ENCODE data around the gene NEDD4L.
"Not testable (repeated sequence)": the region's sequence is repeated elsewhere in the genome, so short reads cannot be mapped to it uniquely, and the experiment has no call there.

NEDD4L gene

DNA sequence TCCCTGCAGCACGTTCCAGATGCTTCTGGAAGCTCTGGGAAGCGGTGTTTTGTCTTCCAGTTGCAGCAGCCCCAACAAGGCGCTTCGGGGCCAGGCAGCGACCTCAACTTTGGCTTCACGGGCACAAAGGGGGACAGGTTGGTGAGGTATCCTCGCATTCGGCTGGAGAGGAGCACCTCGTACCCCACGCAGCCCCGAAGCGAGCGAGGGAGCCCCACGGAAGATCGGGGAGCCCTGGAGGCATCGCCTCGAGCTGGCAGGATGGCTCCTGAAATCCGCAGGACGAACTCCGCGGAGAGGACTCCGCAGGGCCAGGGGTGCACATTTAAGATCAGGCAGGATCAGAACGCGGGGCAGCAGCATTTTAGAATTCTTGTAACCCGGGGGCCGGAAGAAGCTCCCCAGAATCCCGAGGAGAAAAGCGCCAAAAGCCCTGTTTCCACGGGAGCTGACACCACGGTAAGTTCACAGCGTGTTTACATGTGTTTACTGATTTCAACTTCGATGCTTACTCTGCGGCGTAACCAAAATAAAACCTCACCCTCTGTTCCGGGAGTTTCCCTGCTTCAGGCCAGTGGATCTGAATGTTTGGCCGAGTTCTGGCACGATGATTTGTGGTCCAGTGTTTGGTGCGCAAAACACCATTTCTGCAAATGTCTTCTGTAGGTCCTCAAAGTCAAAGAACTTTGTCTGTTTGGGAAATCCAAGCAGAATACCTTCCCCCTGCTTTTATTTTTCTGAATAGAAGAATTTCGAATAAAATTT, 212.5 kb downstream of the NEDD4L start:
- intact Hi-C loops (cut with DNase I), result no loop called here
- DNase-seq, result no peak

DNA sequence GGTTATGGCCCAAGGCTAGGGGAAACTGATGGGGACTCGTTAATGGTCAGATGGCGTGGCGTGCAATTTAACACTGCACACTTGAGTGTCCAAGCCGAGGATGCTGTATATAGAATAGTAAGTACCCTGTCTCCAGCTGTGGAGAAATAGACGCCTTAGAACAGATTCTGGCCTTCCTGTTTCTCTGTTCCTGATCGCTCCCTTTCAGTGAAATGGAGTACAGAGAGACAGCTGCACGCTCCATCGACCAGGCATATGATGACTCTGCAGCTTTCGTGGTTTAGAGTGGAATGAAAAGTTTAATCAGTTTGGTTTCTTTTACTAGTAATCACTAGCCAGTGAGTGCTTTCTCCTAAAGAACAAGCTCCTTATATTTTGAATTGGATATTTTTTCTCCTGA, 213.4 kb downstream of the NEDD4L start:
- intact Hi-C loops (cut with DNase I), result no loop called here
- DNase-seq, result peak in 1 of 42 donors; percentile 22

DNA sequence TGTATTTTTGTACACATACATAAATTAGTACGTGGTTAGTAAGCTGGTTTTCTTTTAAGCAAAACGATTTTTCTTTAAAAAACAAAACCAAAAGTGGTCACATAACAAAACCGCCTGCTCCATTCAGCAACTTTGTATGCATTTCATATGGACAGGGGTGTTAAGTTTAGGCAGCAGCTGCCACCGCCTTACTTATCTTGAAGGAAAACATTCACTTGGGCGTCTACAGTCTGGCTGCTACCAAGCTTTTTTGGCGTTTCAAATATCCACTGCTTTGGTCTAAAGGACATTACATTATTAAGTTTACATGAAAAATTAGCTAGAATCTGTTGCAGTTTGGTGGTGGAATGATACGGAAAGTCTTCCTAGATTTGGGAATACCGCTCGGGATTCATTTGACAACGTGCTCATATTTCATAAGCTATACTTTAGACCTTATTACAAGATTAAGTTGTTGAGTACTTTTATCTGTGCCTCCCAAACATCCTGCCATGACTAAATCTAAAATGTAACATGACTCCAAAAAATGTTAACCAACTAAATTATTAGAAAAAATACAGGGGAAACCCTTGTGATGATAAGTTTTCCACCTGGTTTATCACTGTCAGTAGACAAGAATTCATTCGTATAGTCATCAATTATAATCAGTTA, 214.8 kb downstream of the NEDD4L start:
- intact Hi-C loops (cut with DNase I), result no loop called here
- DNase-seq, result no peak

DNA sequence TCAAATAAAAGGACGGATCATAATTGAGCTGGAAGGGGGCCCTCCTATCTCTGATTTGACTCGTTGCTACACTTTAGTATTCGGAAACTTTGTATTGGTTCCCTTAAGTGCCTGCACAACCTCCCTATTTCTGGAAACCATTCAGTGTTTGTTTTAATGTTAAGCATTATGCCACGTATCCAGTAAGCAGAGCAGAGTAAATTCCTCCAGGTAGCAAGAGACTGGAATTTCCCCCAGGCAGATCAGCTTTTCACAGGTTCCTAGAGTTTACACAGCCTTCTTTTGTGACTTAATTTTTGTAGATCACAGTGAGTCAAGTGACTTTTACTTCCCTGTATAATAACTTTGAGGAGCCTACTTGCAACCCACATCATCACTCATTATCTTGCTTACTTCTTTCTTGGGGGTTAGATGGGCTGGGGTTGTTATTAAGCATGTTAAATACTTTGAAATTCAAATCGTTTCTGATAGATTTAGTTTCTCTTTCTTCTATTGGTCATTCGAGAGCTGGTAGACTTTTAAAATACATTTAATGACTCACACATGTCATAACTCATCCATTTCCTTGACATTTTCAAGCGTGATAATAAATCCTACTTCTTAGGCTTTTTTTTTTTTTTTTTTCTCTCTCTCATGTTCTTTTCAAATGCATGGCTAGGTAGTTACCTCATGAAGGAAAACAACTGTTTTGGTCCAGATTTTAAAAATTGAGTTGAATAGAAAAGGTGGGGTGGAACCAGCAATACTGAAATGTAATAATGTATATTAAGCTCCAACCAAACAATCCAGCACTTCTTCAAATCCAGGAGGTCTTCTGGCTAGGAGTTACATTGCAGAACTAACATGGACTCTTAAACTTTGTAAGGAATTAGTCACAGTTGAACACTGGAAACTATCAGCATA, 219.3 kb downstream of the NEDD4L start:
- no peak for DNase-seq
- intact Hi-C loops (cut with DNase I), result no loop called here

DNA sequence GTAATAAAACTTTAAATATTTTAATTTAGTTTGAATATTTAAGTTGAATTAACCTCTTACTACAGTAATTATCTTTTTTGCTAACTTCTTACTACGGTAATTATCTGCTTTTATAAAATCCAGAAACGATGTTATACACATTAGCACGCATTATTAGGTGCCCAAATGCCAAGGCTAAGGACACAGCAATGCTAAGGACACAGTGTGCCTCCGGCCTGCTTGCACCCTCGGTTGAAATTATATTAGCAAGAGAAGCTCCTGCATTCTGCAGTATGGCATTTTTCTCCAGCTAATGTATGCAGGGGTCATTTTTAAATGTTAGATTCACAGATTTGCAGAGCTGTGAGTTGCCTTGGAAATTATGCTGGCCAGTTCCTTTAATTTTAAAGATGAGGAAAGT, 220.0 kb downstream of the NEDD4L start:
- DNase-seq, result no peak
- intact Hi-C loops (cut with DNase I), result no loop called here

DNA sequence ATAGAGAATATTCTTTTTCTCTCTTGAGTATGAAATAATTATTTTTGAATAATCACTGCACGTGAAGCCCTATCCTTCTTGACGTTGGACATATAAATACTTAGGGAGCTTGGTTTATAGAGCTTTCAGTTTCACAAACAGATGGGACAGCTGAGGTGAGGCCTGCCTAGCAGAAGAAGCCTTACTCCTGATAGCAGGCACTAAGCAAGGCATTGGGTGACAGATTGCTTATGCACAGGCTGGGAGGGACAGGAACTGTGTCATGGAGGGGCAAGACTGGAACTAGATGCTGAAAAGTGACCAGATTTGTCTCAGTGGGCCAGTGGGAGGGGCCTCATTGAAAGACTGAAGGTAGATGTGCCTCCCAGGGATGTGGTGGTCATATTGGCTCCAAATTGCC, 220.8 kb downstream of the NEDD4L start:
- no peak for DNase-seq
- intact Hi-C loops (cut with DNase I), result no loop called here

DNA sequence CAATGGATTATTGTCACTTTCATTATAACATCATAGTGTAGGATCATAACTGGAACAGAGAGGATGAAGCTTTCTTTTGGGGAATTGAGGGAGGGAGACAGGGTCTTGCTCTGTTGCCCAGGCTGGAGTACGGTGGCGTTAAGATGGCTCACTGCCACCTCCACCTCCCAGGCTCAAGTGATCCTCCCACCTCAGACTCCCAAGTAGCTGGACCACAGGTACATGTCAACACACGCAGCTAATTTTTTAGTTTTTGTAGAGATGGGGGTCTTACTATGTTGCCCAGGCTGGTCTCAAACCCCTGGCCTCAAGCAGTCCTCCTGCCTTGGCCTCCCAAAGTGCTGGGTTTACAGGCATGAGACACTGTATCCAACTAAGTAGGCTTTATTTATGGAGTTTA, 221.5 kb downstream of the NEDD4L start:
- intact Hi-C loops (cut with DNase I); DNase-seq: not testable (repeated sequence)

DNA sequence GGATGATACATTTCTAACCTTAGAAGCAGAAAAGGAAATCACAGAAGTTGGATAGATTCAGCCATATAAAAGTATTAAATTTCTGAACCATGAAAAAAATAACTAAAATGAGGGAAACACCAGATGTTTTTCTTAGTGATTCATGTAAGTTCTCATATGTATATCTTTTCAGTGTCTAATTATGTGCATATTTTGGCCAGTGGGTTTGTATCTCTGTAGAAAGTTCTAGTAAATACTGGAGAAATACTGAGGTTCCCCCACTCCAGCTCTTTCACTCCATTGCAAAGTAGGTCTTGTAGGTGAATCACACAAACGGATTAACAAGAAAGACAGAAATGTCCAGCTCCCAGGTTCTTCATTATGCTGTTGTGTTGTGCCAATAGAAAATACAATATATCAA, 222.3 kb downstream of the NEDD4L start:
- DNase-seq, result no peak
- intact Hi-C loops (cut with DNase I), result no loop called here

DNA sequence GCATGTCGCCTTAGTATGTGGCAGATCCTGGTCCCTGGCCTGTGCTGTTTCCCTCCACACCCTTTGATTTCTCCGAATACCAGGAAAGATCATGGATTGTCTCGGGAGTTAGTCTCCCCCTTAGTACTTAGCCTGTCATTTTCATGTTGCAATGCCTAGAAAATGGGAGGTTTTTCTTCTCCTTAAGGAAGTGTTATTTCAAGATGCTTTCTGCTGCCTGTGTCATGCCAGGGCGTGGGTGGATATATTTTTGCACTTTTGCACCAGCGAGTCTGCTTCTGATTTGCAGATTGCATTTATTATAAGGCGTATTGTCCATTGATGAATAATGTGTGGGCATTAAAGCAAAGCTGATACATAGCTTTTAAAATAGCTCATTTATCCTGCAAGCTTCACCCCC, 223.5 kb downstream of the NEDD4L start:
- intact Hi-C loops (cut with DNase I), result no loop called here
- peak in 40 of 42 donors; percentile 39 to 88 (median 66) for DNase-seq

DNA sequence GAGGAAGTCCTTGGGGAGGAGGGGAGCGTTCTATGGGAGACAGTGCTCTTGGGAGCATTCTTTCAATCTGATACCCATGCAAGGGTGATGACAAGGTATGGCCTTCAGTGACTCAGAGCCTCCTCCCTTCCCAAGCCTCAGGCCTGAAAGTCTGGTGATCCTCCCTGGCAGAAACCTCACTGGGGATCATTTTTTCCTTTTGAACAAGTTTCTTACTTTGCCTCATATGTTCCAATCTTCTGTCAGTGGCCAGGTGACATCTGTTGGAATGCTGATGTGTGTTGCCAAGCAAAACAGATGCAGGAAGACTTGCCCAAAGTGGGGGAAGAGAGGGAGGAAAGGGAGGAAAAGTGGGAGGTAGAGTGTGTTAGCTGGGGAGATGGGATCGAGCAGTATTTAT, 224.8 kb downstream of the NEDD4L start:
- intact Hi-C loops (cut with DNase I), result no loop called here
- peak in 1 of 42 donors; percentile 22 for DNase-seq

DNA sequence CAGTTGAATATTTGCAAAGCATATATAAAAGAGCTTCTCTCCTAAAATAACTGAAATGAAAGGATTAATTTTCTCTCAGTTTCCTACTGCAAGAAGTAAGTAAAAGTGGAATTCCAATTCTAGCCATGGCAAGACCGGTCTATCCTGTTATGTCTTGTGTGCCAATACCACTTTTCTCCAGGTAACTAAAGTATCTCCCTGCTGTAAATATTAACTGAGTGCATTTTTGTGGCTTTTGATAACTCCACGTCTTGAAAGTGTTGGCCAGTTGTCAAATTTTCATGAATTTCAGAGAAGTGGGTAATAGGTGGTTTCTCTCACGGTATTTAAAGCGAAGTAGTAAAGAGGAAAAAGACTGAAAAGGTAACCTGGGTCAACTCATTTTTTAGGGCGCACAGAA, 225.9 kb downstream of the NEDD4L start:
- intact Hi-C loops (cut with DNase I), result no loop called here
- no peak for DNase-seq

DNA sequence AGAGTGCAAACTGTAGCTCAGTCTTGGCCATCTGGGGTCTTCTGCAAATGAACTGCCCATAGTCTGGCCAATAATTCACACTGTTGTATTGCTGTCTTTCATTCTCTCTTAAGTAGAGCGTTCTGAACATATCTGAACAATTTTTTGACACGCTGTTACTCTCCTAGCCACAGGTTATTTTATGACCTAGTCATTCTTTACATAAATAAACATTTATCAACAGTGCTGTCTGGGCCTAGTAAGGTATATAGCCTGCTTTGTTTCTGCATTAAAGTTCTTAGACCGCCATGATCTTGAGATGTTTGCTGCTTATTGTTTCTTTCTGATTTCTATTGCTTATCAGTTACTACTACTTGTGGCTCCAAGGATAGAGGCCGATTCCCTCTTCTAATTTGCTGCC, 226.4 kb downstream of the NEDD4L start:
- intact Hi-C loops (cut with DNase I), result no loop called here
- no peak for DNase-seq

DNA sequence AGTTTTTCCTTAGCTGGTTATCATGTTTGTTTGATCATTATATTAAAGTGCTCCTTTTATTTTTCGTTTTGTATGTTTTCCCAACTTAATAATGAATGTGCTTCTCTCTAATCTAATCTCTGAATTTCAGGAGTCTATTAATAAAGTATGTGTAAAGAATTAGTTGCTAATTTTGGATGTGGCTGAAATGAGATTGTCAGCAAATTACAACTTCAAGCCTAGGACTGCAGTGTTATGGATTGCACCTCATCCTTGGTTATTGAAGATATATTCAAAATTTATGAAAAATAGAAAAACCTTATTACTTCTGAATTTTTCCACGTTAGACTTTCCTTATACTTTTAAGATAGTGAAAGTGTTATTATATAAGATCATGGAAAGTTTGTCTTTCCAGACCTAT, 227.7 kb downstream of the NEDD4L start:
- no peak for DNase-seq
- intact Hi-C loops (cut with DNase I), result no loop called here

DNA sequence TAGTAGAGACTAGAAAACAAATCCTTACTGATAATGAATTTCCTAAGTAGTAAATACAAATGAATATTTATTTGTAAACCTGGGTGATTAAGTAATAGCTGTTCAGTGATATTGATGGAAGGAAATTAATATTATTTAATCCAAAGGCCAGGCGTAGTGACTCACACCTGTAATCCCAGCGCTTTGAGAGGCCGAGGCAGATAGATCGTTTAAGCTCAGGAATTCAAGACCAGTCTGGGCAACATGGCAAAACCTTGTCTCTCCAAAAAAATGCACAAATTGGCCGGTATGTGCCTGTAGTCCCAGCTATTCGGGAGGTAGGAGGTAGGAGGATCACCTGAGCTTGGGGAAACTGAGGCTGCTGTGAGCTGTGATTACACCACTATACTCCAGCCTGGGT, 228.2 kb downstream of the NEDD4L start:
- intact Hi-C loops (cut with DNase I), result no loop called here
- DNase-seq, result peak in 1 of 42 donors; percentile 17

DNA sequence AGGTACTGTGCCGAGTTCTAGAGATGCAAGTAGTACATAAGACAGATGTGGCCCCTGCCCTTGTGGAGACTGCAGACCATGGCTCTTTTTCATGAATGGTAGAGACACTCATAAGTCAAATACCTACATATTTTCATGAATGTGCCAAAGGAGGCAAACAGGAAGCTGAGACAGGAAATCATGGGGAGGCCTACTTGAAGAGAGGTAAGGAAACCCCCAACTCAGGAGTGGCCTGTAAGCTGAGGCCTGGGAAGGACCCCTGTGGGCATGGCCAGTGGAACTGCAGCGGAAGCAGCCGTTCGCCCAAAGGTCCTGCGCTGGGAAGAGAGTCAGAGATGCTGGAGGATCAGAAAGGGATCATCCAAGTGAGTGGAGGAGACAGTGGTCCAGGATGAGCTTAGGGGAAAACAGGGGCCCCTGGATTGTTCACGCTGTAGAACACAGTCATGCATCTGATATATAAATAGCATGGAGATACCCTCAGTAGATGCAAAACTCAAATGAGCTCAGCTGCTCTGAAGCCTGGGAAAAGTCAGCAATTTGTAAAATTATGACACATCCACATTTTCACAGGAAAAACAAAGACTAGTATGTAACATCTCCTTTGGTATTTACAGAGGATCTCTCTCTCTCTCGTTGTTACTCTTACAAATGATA, 228.9 kb downstream of the NEDD4L start:
- intact Hi-C loops (cut with DNase I), result no loop called here
- DNase-seq, result peak in 1 of 42 donors; percentile 28

DNA sequence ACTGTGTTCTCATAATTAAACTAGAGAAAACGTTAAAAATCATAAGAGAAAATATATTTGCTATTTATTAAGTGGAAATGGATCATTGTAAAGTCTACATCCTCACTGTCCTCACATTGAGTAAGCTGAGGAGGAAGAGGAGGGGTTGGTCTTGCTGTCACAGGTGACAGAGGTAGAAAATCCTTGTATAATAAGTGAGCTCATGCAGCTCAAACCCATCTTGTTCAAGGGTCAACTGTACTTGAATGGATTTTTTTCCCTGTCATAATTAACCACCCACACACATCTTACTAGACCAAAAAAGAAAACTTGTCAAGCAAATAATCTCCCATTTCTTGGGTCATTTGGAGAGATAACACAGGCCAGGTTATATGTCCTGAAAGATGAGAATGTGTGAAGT, 231.2 kb downstream of the NEDD4L start:
- intact Hi-C loops (cut with DNase I), result no loop called here
- DNase-seq, result no peak

DNA sequence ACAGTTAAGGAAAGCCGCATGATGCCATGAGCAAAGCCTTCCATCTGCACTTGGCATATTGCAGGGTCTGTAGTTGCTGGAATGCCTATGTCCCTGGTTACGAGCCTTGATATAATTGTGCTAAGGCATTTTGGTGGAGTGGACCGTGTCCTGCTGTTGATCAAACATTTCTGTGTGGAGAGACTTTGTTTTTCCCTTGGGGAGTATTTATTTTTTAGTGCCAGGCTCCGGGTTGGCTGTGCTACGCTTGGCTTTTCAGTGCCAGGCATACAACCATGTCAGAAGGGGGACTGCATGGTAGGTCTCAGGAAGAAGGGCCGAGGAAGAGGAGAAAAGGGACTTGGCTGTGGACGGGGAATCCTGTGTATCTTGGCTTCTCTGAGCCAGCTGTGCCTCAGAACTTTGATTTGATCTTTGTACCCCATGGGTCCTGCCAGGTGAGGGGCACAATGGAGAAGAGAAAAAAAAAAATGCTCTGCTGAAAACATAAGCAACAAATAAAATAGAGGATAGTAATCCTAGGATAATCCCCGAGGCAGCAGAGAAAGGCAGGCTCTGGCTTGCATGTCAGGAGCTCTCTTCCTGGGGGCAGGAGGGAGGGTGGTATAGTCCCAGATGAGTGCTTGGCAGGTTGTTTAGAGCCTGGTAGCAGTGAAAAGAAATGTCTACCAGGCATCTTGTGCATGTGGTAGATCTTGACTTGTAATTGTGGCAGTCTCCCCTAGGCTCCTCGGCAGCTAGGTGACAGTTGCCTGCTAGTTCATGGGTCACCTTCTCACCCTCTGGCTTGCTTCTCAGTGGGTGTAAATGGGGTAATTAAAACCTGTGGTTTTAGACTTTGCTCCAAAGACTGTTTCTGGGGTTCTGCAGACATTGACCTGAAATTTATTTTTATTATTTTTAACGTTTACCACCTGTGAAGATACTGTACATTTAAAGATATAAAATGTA, 233.0 kb downstream of the NEDD4L start:
- DNase-seq, result no peak
- intact Hi-C loops (cut with DNase I), result no loop called here

DNA sequence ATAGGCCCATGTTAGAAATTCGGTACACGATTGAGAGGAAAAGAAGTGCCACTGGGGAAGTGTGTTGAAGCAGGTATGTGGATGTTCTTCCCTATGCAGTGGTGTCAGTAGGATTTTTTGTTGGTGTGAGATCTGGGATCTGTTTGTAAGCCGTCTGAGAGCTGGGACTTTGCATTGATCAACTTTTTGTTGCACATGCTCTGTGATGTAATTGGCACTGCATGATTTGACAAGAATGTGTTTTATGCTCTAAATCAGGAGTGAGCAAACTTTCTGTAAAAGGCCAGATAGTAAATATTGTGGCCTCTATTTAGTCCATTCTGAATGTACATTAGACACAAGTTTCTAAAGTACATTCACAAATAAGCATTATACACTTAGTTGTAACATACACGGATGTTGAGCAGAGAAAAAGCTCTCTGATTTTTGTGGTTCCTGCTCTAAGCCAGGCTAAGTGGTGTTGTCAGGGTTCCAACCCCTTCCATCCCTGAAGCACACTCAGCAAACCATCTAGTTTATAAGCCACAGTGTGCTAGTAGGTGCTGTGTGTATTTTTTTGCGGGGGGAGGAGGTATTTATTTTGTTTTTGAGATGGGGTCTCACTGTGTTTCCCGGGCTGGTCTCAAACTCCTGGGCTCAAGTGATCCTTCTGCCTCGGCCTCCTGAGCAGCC, 235.6 kb downstream of the NEDD4L start:
- DNase-seq, result peak in 1 of 42 donors; percentile 1
- intact Hi-C loops (cut with DNase I), result no loop called here

Data from head of caudate nucleus (tissue), 42 donors.